Panc1 (cell line): ENCODE results near the gene NCOA6. TPM values are rescaled to one million over a fixed set of nuclear protein-coding genes. Genes with fewer than 3 reads are reported as not detected.
A peak's percentile ranks its signal among the peaks of the same experiment; 100 is the strongest.

Source experiments
- ATAC-seq: fragments of 200-7000 bp; cut with Tn5 transposase; 2 replicates; pipeline ENCODE4 v1.9.1; 2020; ENCODE audit warnings: mild to moderate bottlenecking, moderate library complexity
- BruUV-seq: library from RNA; stranded (reverse); fragments of 400-500 nt; replicated peaks from 2 replicates; lab custom pipeline; 2021; lab: Mats Ljungman, UMichigan
- CTCF ChIA-PET: fragments of 300-600 bp; sonication (Branson Sonifier 250); formaldehyde crosslinking; loops from one replicate; lab custom pipeline; 2022; ENCODE audit warnings: antibody characterized with exemption; lab: Charles Lee
- POLR2A ChIA-PET: fragments of 300-600 bp; sonication (Branson Sonifier 250); formaldehyde crosslinking; loops from one replicate; lab custom pipeline; 2022; ENCODE audit warnings: antibody characterized with exemption; lab: Charles Lee
- DNase-seq: peaks from one replicate; pipeline ENCODE4 v3.0.0-alpha.2; 2010; ENCODE audit warnings: low read depth, low spot score
- H3K27ac ChIP-seq: 2 replicates; pipeline ENCODE4 v1.5.1; 2011; ENCODE audit warnings: mild to moderate bottlenecking, low read length, inconsistent platforms
- H3K27me3 ChIP-seq: fragments of 200-500 bp; sonication (Bioruptor generic); 2 replicates; pipeline ENCODE4 v1.6.0; 2014; ENCODE audit warnings: low read length, inconsistent platforms; ENCODE audit not compliant: control insufficient read depth, insufficient read depth
- H3K36me3 ChIP-seq: fragments of 200-500 bp; sonication (Bioruptor generic); 2 replicates; pipeline ENCODE4 v1.5.1; 2014; ENCODE audit warnings: inconsistent platforms, mild to moderate bottlenecking, low read length, moderate library complexity; ENCODE audit not compliant: control insufficient read depth, insufficient read depth
- H3K4me1 ChIP-seq: 2 replicates; pipeline ENCODE4 v1.5.1; 2011; ENCODE audit warnings: inconsistent platforms, mild to moderate bottlenecking, low read length, moderate library complexity; ENCODE audit not compliant: control insufficient read depth, insufficient read depth
- H3K4me3 ChIP-seq, 2 experiments: 2 replicates each; pipeline ENCODE4 v1.5.1; 2011 to 2012; ENCODE audit warnings: low read depth in 2 of 2, low read length in 2 of 2, mild to moderate bottlenecking in 2 of 2, inconsistent platforms in 1 of 2, moderate library complexity in 1 of 2
- H3K9me3 ChIP-seq: fragments of 200-500 bp; sonication (Bioruptor generic); 2 replicates; pipeline ENCODE4 v1.5.1; 2014; ENCODE audit warnings: low read depth, mild to moderate bottlenecking, inconsistent platforms, low read length, moderate library complexity; ENCODE audit not compliant: control insufficient read depth, insufficient read depth
- CTCF ChIP-seq: fragments of 450-650 bp; IDR thresholded peaks from 2 replicates; pipeline ENCODE4 v1.5.1; 2017; ENCODE audit warnings: mild to moderate bottlenecking
- POLR2AphosphoS5 ChIP-seq: IDR thresholded peaks from 2 replicates; pipeline ENCODE4 v1.6.1; 2012; ENCODE audit warnings: mild to moderate bottlenecking, low read depth, low read length, moderate library complexity
- REST ChIP-seq, 2 experiments: IDR thresholded peaks; 2 replicates each; pipeline ENCODE4 v1.6.1; 2011 to 2012; ENCODE audit warnings: low read depth in 2 of 2, control low read depth in 1 of 2, low read length in 1 of 2, mild to moderate bottlenecking in 1 of 2, moderate library complexity in 1 of 2; ENCODE audit not compliant: insufficient read depth in 1 of 2
- SIN3A ChIP-seq: IDR thresholded peaks from 2 replicates; pipeline ENCODE4 v1.6.1; 2012; ENCODE audit warnings: low read depth, mild to moderate bottlenecking, low read length, moderate library complexity, borderline replicate concordance; ENCODE audit not compliant: insufficient read depth
- TCF7L2 ChIP-seq: IDR thresholded peaks from 2 replicates; pipeline ENCODE4 v1.6.1; 2011; ENCODE audit warnings: mild to moderate bottlenecking, low read depth, low read length, inconsistent platforms
- in situ Hi-C: cut with HindIII; loops from 2 replicates; pipeline ENCODE4 v1.10.0; 2016; ENCODE audit warnings: low sequenced_read_pairs, low pct_unique_long_range_greater_than_20kb
- intact Hi-C: fragments of 100-400 bp; cut with micrococcal nuclease; formaldehyde crosslinking; loops from one replicate; pipeline ENCODE4 v1.10.0; 2022; ENCODE audit not compliant: unreplicated experiment
- total RNA-seq: library from RNA; stranded (reverse); gene quantifications from one replicate; pipeline ENCODE4 v1.2.1, GENCODE V29; 2021; ENCODE audit not compliant: unreplicated experiment

NCOA6 gene
- total RNA-seq, 1 experiment from 2014 or later: 28.9 TPM

GRCh38 chr20:34710568-34710839 is 114.9 kb downstream of the NCOA6 start:
- in situ Hi-C loops: no loop called here
- POLR2A ChIA-PET: no interaction called here
- intact Hi-C loops: no loop called here
- H3K9me3 ChIP-seq: no peaks in the 10 kb centered on the region
- H3K27ac ChIP-seq: peak overlapping the region; percentile 74
- H3K36me3 ChIP-seq: peaks cover 2% of the 10 kb centered on the region; the same call in 1 of the 2 replicates
- peak overlapping the region; percentile 77 to 79 for H3K4me3 ChIP-seq
- H3K27me3 ChIP-seq: no peaks in the 10 kb centered on the region
- CTCF ChIA-PET: interaction anchor here (0.6 to 1.2 kb wide), 2 partner anchors 396 to 538 kb away, joined by 3 read pairs; no protein-coding TSS in a partner anchor
- BruUV-seq: TSS peak; percentile 8
- no peak for TF ChIP-seq REST (IDR thresholded peaks at IDR 0.05; ENCODE audit: insufficient read depth in 1 of 2, low read depth in 2 of 2, low read length in 1 of 2)
- no peak for TF ChIP-seq CTCF
- TF ChIP-seq POLR2AphosphoS5: no peak
- TF ChIP-seq SIN3A: no peak
- TF ChIP-seq TCF7L2: no peak
- peaks cover 5% of the 10 kb centered on the region; the same call in 1 of the 2 replicates for H3K4me1 ChIP-seq
- no peak for DNase-seq
- ATAC-seq: no peak

- in situ Hi-C loops: no loop called here
- no peak for TF ChIP-seq REST (IDR thresholded peaks at IDR 0.05; ENCODE audit: insufficient read depth in 1 of 2, low read depth in 2 of 2, low read length in 1 of 2)
- 0 out of 2 replicates have a peak, but pooled peaks have one; percentile 22 for TF ChIP-seq POLR2AphosphoS5
- no peak for TF ChIP-seq TCF7L2
- TF ChIP-seq SIN3A: no peak
- peak; percentile 84 for TF ChIP-seq CTCF
These were observed 115.5 kb downstream of the NCOA6 start for GRCh38 chr20:34709831-34710567.

More at GRCh38 chr20:34709831-34710567, 115.5 kb downstream of the NCOA6 start:
- Histone ChIP-seq H3K36me3 (peaks cover 2% of the 10 kb centered on the region; the same call in 1 of the 2 replicates), H3K27ac (peak overlapping the region; percentile 90), H3K4me3 (peak overlapping the region; percentile 77 to 79), H3K9me3 (no peaks in the 10 kb centered on the region), H3K27me3 (no peaks in the 10 kb centered on the region), H3K4me1 (peaks cover 9% of the 10 kb centered on the region)
- BruUV-seq: no TSS peak
- DNase-seq (no peak), ATAC-seq (peak; percentile 73)
- intact Hi-C loops: loop anchor here (2.0 to 10.0 kb wide), 2 partner anchors 145 to 171 kb away; no protein-coding TSS in a partner anchor
- ChIA-PET POLR2A (interaction anchor here (0.6 kb wide), 1 partner anchor 8 kb away, joined by 5 read pairs; no protein-coding TSS in a partner anchor), CTCF (interaction anchor here (0.6 to 1.2 kb wide), 2 partner anchors 193 to 396 kb away, joined by 3 read pairs; no protein-coding TSS in a partner anchor)
